HS-27A (cell line): ENCODE measurements around the gene NAALADL2.
"Not testable (repeated sequence)": the region's sequence is repeated elsewhere in the genome, so short reads cannot be mapped to it uniquely, and the experiment has no call there.

Experiments
- DNase-seq: peaks from one replicate; pipeline ENCODE4 v3.0.0-alpha.2; 2012; ENCODE audit warnings: low read depth, missing footprints

NAALADL2 gene

GRCh38 chr3:175426805-175427204 is 567.7 kb downstream of the NAALADL2 start:
- DNase-seq = no peak

DNA sequence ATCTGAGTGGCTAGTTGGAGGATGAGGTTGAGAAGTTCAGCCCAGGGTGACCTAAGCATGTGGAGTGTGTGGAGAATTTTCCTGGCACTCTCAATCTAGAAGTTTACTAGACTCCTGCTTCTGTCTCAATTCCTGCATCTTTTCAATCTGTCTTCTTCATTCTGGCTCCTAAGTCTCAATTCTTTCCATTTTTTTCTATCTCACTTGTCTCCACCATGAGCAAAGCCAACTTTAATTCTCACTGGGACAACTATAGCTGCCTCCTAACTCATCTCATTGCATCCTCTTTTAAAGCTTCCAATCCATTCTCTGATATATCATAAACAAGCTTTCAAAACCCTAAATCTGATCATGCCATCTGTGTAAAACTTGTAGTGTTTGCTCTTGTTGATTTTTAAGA is 569.3 kb downstream of the NAALADL2 start:
- DNase-seq = no peak

GRCh38 chr3:175430983-175431773 is 572.0 kb downstream of the NAALADL2 start:
- DNase-seq = no peak

DNA sequence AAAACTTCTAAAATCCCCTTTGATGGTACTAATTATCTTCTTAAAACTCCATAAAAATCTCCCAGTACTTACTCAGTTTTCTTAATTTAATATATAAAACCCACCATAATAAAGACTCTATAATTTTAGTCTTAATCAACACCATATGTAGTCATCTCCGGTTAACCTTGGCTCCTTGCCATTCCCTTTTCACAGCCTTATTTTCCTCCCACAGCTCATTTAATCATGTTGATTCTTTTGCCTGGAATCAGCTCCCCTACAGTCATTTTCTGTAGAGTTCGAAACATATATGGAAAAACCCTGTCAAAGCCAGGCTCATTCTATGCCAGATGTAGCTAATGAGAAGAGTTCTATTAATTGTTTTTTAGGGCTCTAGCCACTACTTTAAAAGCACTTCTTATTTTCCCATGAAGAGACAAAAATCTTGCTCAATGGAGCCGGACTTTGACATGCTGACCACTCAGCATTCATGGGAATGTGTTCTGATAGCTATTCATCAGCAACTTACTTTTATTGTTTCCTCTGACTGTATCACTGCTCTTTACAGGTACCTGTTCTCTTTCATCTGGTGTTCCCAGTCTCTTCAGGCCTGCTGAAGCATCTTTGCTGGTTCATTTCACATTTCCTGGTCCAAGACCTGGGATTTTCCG is 573.4 kb downstream of the NAALADL2 start:
- DNase-seq = no peak

- DNase-seq = no peak
Measured at GRCh38 chr3:175433026-175433674, 574.0 kb downstream of the NAALADL2 start.

- no peak for DNase-seq
Measured at GRCh38 chr3:175434561-175434960, 575.4 kb downstream of the NAALADL2 start.

DNA sequence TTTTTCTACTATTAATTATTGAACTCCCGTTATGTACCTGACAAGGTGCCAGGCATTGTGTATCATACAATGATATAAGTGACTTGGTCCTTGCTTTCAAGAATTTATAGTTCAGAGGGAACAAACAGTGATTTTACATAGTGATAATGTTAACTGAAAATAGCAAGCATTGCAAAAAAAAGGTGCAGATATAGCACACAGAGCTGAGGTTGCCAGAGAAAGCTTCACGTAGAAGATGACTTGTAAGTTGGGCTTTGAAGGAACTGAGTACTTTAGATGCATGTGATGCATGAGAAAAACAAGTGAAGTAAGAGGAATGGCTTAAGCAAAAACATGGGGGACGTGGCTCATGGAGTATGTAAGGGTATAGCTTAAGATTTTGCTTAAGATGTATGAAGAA is 584.5 kb downstream of the NAALADL2 start:
- DNase-seq = no peak

DNA sequence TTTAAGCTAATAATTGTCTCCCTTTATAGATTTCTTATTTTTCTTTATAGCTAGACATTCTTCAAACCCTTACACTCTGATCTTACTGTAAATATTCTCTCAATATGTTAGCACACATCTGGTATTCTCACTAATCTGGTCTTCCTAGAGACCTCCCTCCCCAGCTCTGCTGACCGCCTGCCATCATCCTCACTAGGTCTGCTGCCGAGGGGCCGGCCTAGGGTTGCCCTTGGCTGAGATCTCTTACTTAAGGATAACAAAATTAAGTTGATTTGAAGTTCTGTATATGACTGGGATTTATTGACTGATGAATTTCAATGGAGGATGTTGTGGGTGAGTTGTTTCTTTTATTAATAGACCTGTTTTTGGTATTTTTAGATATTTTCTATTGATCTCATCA is 586.6 kb downstream of the NAALADL2 start:
- no peak for DNase-seq

DNA sequence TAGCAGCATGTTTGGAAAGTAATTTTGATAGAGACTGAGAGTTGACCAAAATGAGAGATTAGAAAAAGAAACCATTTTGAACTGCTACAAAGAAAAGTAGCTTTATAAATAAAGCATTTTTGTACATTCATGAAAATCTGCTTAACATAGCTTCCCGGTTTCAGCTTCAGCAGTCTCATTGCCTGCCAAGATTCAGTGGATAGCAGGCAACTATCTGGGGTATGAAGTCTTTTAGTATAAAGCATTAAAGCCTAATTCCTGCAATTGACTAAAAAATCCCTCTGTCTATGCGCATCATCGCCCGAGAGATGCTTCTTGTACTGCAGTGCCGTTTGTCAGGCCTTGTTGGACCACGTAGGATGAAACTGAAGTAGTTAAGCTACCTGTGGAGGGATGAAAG is 588.4 kb downstream of the NAALADL2 start:
- no peak for DNase-seq

DNA sequence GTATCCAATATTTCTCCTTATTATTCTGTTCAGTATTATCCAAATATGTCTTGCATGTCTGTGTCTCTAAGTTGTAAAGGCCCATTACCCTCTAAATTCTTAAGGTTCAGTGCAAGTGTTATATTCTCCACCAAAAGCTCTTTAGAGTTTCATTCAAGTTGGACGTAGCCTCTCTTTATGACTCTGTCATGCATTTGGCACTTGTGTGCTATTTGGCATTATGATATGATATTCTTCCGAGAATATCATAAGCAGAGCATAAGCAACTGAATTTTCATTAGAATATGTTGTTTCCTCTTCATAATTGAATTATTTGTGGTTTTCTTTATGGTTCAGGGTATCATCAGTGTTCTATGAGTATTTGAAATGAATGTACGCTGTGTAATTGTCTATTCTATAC is 594.2 kb downstream of the NAALADL2 start:
- no peak for DNase-seq

- DNase-seq = no peak
Measured at GRCh38 chr3:175456466-175456865, 597.3 kb downstream of the NAALADL2 start.

DNA sequence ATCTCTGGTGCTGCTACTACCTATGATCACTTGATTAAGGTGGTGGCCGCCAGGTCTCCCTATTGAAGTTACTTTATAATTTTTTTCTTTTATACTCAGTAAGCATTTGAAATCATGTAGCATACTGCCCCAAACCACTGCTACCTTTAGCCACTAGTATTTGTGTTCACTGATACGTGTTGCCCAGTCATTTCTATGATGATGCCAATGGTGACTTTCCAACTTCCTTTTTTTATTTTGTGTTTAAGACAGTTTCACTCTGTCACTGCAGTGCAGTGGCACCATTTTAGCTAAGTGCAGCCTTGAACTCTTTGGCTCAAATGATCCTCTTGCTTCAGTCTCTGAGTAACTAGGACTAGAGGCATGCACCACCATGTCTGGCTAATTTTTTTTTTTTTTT is 598.2 kb downstream of the NAALADL2 start:
- no peak for DNase-seq

- DNase-seq = not testable (repeated sequence)
Measured at GRCh38 chr3:175460849-175461399, 601.8 kb downstream of the NAALADL2 start.

- no peak for DNase-seq
Measured at GRCh38 chr3:175464362-175464761, 605.2 kb downstream of the NAALADL2 start.

DNA sequence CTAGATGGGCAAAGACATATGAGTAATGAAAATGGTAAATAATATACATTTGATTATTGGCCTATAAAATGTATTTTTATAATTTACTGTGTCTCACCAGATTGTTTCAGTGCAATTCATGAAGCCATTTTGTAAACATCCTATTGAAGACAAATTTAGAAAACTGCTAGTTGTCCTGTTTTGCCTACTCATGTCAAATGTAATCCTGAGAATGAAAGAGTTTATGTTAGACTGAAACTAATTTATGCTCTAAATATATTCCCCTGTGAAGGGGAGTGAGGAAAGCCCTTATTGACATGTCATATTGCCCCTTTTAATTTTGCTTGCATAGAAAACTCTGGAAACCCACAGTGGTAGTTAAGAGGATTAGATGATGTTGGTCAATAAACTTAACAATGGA is 610.0 kb downstream of the NAALADL2 start:
- DNase-seq = no peak

GRCh38 chr3:175475765-175476164 is 616.6 kb downstream of the NAALADL2 start:
- no peak for DNase-seq

DNA sequence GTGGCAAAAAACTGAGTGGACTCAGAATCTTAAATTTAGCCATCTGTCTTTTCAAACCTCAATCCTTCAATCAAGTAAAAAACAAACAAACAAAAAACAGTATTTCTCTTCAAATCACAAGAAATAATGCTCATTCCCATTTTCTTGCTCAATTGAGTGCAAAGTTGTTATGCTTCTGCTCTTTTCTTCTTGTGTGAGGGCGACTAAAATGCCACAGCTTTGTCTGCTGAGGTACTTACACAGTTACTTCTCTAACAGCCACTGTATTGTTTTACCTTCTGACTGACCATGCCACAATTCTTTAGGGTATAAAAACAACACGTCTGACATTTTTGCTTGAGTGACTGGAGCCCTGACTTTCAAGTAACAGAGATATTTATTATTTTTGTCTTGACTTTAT is 617.4 kb downstream of the NAALADL2 start:
- DNase-seq = no peak

DNA sequence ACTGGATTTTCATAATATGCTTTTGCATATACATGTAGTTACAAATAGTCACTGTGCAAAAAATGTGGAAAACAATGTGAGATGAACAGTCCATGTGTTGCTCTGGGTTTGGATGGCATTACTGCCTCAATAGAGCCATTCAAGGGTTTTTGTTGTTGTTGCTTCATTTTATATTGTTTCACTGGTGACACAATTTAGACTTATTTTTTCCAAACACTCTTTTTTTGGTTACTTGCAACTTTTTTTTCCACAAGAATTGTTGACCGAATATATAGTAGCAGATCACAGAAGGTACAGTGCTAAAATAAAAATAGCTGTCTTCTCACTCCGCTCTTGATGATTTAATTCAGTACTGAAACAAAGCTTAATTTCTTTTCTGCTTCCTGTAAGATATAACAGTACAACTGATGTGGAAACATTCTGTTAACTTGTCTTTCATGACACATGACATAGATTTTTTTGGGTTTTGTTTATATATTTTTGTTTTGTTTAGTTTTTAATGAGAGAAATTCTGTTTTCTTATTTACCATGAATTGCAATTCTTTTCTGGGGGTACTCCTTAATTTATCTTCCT is 618.6 kb downstream of the NAALADL2 start:
- DNase-seq = no peak

DNA sequence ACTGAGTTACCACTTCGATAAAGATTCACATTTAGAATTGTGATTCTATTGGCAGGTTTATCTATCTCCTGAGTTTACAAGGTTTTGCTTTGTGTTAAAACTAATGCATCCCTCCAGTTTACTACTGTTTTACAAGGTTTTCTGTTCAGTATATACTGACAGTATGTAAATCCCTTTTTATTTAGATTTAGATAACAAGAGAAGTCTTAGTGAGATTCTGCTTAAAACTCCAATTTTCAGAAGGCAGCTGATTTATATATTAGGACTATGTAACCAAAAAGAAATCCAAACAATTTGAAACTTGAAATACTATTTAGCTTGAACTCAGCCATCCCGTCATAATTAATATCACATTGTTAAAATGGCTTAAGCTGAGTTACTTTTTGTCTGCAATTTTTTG is 619.2 kb downstream of the NAALADL2 start:
- no peak for DNase-seq

- DNase-seq = no peak
Measured at GRCh38 chr3:175479175-175479574, 620.0 kb downstream of the NAALADL2 start.

GRCh38 chr3:175479800-175480199 is 620.7 kb downstream of the NAALADL2 start:
- DNase-seq = no peak

GRCh38 chr3:175484666-175485065 is 625.5 kb downstream of the NAALADL2 start:
- DNase-seq = no peak

DNA sequence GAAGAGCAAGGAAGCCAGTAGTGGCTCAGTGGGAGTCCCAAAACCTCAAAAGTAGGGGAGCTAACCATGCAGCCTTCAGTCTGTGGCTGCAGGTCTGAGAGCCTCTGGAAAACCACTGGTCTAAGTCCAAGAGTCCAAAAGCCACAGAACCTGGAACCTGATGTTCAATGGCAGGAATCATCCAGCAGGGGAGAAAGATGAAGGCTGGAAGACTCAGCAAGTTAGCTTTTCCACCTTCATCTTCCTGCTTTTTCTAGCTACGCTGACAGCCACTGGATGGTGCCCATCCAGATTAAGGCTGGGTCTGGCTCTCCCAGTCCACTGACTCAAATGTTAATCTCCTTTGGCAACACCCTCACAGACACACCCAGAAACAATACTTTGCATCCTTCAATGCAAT is 626.3 kb downstream of the NAALADL2 start:
- no peak for DNase-seq
